PC-3 (cell line): ENCODE results near the gene ST3GAL5. TPM values are rescaled to one million over a fixed set of nuclear protein-coding genes. Genes with fewer than 3 reads are reported as not detected.

Experiments
- ATAC-seq: fragments of 200-7000 bp; cut with Tn5 transposase; 2 replicates; pipeline ENCODE4 v1.9.1; 2020; ENCODE audit warnings: mild to moderate bottlenecking, moderate library complexity
- BruUV-seq: library from RNA; stranded (reverse); fragments of 400-500 nt; replicated peaks from 2 replicates; lab custom pipeline; 2021; lab: Mats Ljungman, UMichigan
- CTCF ChIA-PET: fragments of 300-600 bp; sonication (Branson Sonifier 250); formaldehyde crosslinking; loops from one replicate; lab custom pipeline; 2022; ENCODE audit warnings: antibody characterized with exemption; lab: Charles Lee
- POLR2A ChIA-PET: fragments of 300-600 bp; sonication (Branson Sonifier 250); formaldehyde crosslinking; loops from one replicate; lab custom pipeline; 2022; ENCODE audit warnings: antibody characterized with exemption; ENCODE audit not compliant: unreplicated experiment; lab: Charles Lee
- DNase-seq: peaks from one replicate; pipeline ENCODE4 v3.0.0-alpha.2; 2015
- H2AFZ ChIP-seq: fragments of 300-600 bp; sonication (generic); 2 replicates; pipeline ENCODE4 v1.6.0; 2016; ENCODE audit warnings: antibody characterized with exemption, low read length
- H3F3A ChIP-seq: fragments of 300-600 bp; sonication (generic); one replicate; pipeline ENCODE4 v1.6.0; 2017; ENCODE audit warnings: antibody characterized with exemption, low read length, control low read depth, mild to moderate bottlenecking; ENCODE audit not compliant: unreplicated experiment
- H3K27ac ChIP-seq: fragments of 300-600 bp; sonication (generic); 2 replicates; pipeline ENCODE4 v1.5.1; 2016; ENCODE audit warnings: mild to moderate bottlenecking, low read length
- H3K27me3 ChIP-seq: fragments of 300-600 bp; sonication (generic); 2 replicates; pipeline ENCODE4 v1.6.1; 2016; ENCODE audit warnings: low read length, mixed read lengths
- H3K36me3 ChIP-seq: fragments of 300-600 bp; sonication (generic); 2 replicates; pipeline ENCODE4 v1.6.1; 2016; ENCODE audit warnings: low read depth, mixed run types, low read length, mixed read lengths
- H3K4me1 ChIP-seq: fragments of 300-600 bp; sonication (generic); 2 replicates; pipeline ENCODE4 v1.5.1; 2016; ENCODE audit warnings: low read length; ENCODE audit not compliant: insufficient read depth
- H3K4me2 ChIP-seq: fragments of 300-600 bp; sonication (generic); 2 replicates; pipeline ENCODE4 v1.6.0; 2016; ENCODE audit warnings: low read length
- H3K4me3 ChIP-seq: fragments of 300-600 bp; sonication (generic); 2 replicates; pipeline ENCODE4 v1.5.1; 2016; ENCODE audit warnings: mild to moderate bottlenecking, low read length, mixed read lengths
- H3K79me2 ChIP-seq: fragments of 300-600 bp; sonication (generic); 2 replicates; pipeline ENCODE4 v1.6.1; 2017; ENCODE audit warnings: low read length, mixed read lengths
- H3K9ac ChIP-seq: fragments of 300-600 bp; sonication (generic); 2 replicates; pipeline ENCODE4 v1.6.0; 2016; ENCODE audit warnings: mild to moderate bottlenecking, low read length
- H3K9me2 ChIP-seq: fragments of 300-600 bp; sonication (generic); replicated peaks from 2 replicates; pipeline ENCODE4 v1.6.1; 2016; ENCODE audit warnings: mixed run types, low read length, mixed read lengths
- H3K9me3 ChIP-seq: fragments of 300-600 bp; sonication (generic); 2 replicates; pipeline ENCODE4 v1.6.1; 2016; ENCODE audit warnings: low read length, mixed read lengths
- H4K20me1 ChIP-seq: fragments of 300-600 bp; sonication (generic); 2 replicates; pipeline ENCODE4 v1.6.1; 2016; ENCODE audit warnings: low read length, mixed read lengths
- CTCF ChIP-seq: fragments of 300-600 bp; sonication (generic); conservative IDR thresholded peaks from 2 replicates; pipeline ENCODE4 v1.5.1; 2017; ENCODE audit warnings: antibody characterized with exemption, low read depth, mild to moderate bottlenecking, low read length
- EZH2 ChIP-seq: fragments of 300-600 bp; sonication (generic); IDR thresholded peaks from one replicate; pipeline ENCODE4 v1.6.1; 2017; ENCODE audit warnings: antibody characterized with exemption, mild to moderate bottlenecking, low read length; ENCODE audit not compliant: unreplicated experiment
- EZH2phosphoT487 ChIP-seq: fragments of 300-600 bp; sonication (generic); IDR thresholded peaks from 2 replicates; pipeline ENCODE4 v1.6.1; 2018; ENCODE audit warnings: mild to moderate bottlenecking, antibody characterized with exemption, low read length, borderline replicate concordance
- intact Hi-C: fragments of 100-400 bp; cut with micrococcal nuclease; formaldehyde crosslinking; loops from 2 replicates; pipeline ENCODE4 v1.9.0; 2023
- total RNA-seq: library from RNA; depleted of rRNA; stranded (reverse); fragments of >200 nt; gene quantifications from 2 replicates; pipeline ENCODE4 v1.2.3, GENCODE V29; 2014

ST3GAL5 gene
- total RNA-seq, 1 experiment from 2014 or later, result 0.87 TPM

GRCh38 chr2:85930129-85931124 lies 41.6 kb upstream of the ST3GAL5 start:
- Histone ChIP-seq H3K27me3 (no peaks in the 10 kb centered on the region), H3K79me2 (no peaks in the 10 kb centered on the region), H3K9ac (no peak overlapping the region), H3F3A (no peaks in the 10 kb centered on the region), H3K4me3 (no peak overlapping the region), H2AFZ (no peak overlapping the region), H3K4me1 (peaks cover 3% of the 10 kb centered on the region), H3K9me2 (no peaks in the 10 kb centered on the region), H3K36me3 (no peaks in the 10 kb centered on the region), H3K4me2 (no peak overlapping the region), H4K20me1 (no peaks in the 10 kb centered on the region), H3K9me3 (no peaks in the 10 kb centered on the region), H3K27ac (no peak overlapping the region)
- intact Hi-C loops, result no loop called here
- DNase-seq, result no peak
- ChIA-PET CTCF (no interaction called here), POLR2A (no interaction called here)
- TF ChIP-seq EZH2 (no peak), CTCF (no peak), EZH2phosphoT487 (no peak)
- no peak for ATAC-seq
- no TSS peak for BruUV-seq

DNA sequence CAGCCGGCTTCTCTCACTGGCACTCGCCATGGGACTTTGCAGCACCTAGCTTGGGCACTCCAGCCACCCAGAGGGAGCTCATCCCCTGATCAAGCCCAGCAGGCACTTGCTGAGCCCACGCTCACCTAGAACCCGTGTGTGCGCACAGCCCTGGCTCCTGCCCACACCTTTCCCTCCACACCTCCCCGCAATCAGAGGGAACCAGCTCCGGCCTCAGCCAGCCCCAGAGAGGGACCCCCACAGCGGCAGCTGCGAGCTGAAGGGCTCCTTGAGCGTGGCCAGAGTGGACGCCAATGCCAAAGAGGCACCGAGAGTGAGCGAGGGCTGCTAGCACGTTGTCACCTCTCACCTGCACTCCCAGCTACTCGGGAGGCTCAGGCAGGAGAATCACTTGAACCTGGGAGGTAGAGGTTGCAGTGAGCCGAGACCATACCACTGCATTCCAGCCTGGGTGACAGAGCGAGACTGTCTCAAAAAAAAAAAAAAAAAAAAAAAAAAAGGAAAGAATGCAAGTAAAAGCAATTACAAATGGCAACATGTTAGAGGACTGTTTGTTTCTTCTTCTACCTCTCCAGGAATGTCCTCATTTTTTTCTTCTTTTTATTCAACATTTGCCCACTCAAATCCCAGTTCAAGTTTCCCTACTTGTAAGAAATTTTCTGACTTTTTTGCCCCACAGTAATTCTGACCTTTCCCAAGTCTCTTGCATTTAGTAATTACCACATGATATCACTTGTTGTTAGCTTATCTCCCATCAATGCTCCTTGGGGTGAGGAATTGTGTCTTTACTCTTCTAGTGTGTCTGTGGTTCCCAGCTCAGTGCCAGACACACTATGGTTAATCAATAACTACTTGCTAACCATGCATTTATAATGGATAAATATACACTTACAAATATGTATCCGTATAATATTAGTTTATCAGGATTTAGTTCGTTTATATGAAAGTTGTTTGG lies 40.6 kb upstream of the ST3GAL5 start:
- H3K4me2 ChIP-seq, result no peak overlapping the region
- DNase-seq (no peak), ATAC-seq (no peak)
- H3K36me3 ChIP-seq, result no peaks in the 10 kb centered on the region
- no peak overlapping the region for H2AFZ ChIP-seq
- no peak overlapping the region for H3K27ac ChIP-seq
- no peaks in the 10 kb centered on the region for H3K9me3 ChIP-seq
- H3K9ac ChIP-seq, result no peak overlapping the region
- H4K20me1 ChIP-seq, result no peaks in the 10 kb centered on the region
- H3F3A ChIP-seq, result no peaks in the 10 kb centered on the region
- ChIA-PET CTCF (no interaction called here), POLR2A (no interaction called here)
- H3K9me2 ChIP-seq, result no peaks in the 10 kb centered on the region
- H3K79me2 ChIP-seq, result no peaks in the 10 kb centered on the region
- TF ChIP-seq EZH2phosphoT487, result no peak
- no peak for TF ChIP-seq CTCF
- TF ChIP-seq EZH2, result no peak
- H3K27me3 ChIP-seq, result no peaks in the 10 kb centered on the region
- intact Hi-C loops, result no loop called here
- no TSS peak for BruUV-seq
- no peak overlapping the region for H3K4me3 ChIP-seq
- H3K4me1 ChIP-seq, result peaks cover 8% of the 10 kb centered on the region
